Left colon (tissue), 2 donors: Measurements from ENCODE around the gene NAV1. TPM values are rescaled to one million over a fixed set of nuclear protein-coding genes. Genes with fewer than 3 reads are reported as not detected.
"Not testable (repeated sequence)": the region's sequence is repeated elsewhere in the genome, so short reads cannot be mapped to it uniquely, and the experiment has no call there.

ENCODE experiments used
- ATAC-seq: fragments of 200-7000 bp; cut with Tn5 transposase; one replicate; pipeline ENCODE4 v1.9.1; 2020; ENCODE audit warnings: mild to moderate bottlenecking, moderate library complexity
- DNase-seq, 2 donors: peaks; one replicate each; pipeline ENCODE4 v3.0.0-alpha.2; 2020
- intact Hi-C, 2 donors: fragments of 100-400 bp; cut with DNase I in 1 of 2; cut with micrococcal nuclease in 1 of 2; formaldehyde crosslinking; loops; one replicate each; pipeline versions ENCODE4 v1.11.2 to v1.14.0; 2022; cut with DNase I, micrococcal nuclease
- total RNA-seq, 2 donors: library from RNA; stranded (reverse); fragmentation: NEBNext Ultra II Directional; extraction: Animal tissue kit (Norgen Biotek cat#: 25700); gene quantifications; one replicate each; pipeline ENCODE4 v1.2.1, GENCODE V29; 2021
- donor health status: DM: no; HTN: no; CAD: no.
- donor health status: DM: yes; HTN: yes; CAD: no.

The NAV1 gene
- total RNA-seq, 2 donors from 2014 or later: 13.6 to 25.1 TPM

DNA sequence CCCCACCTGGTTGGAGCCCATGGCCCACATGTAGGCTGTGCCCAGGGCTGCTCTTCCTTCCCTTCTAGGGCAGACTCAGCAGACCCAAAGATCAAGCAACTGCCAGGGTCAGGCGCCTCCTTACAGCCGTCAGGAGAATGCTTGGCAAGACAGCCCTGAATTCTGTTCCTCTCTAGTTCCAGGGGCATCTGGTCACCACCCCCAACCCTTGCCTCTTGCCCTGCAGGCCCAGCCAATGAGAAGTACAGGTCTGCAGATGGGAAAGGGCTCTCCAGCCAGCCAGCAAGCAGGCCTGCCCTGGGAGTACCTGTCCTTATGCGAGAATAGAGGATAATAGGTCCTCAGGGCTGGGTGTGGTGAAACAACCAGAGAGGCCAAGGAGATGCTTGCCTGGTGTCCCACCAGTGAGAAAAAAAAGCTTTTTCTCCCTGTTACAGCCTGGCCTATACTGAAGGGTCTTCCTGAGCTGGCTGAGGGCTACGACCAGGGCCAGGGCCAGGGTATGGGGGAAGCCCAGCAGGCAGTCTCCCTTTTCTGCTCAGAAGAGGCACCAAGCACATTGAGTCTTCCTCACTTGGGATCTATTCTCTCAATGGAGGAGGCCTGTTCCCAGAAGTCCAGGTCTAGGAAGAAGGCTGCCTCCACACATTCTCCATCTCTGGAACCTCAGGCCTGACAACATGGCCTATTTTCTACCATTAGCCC lies 31.4 kb downstream of the NAV1 start:
- ATAC-seq (no peak), DNase-seq (no peak)
- intact Hi-C loops: no loop called here

- DNase-seq: no peak
- intact Hi-C loops: no loop called here
- ATAC-seq: no peak
Observed at GRCh38 chr1:201570886-201571624, 32.1 kb downstream of the NAV1 start.

- DNase-seq: no peak
- intact Hi-C loops: no loop called here
Observed at GRCh38 chr1:201573030-201573429, 34.1 kb downstream of the NAV1 start.

GRCh38 chr1:201573923-201574322 lies 35.0 kb downstream of the NAV1 start:
- intact Hi-C loops: no loop called here
- no peak for DNase-seq
- ATAC-seq: no peak

More at GRCh38 chr1:201573030-201573429, 34.1 kb downstream of the NAV1 start:
- ATAC-seq: no peak

GRCh38 chr1:201575912-201576311 lies 37.0 kb downstream of the NAV1 start:
- DNase-seq (no peak), ATAC-seq (no peak)
- intact Hi-C loops: no loop called here

GRCh38 chr1:201576914-201577313 lies 38.0 kb downstream of the NAV1 start:
- DNase-seq (no peak), ATAC-seq (no peak)
- intact Hi-C loops: no loop called here

- no peak for ATAC-seq
- intact Hi-C loops: no loop called here
- DNase-seq: no peak
Observed at GRCh38 chr1:201578008-201578888, 39.3 kb downstream of the NAV1 start.

GRCh38 chr1:201581371-201581770 lies 42.4 kb downstream of the NAV1 start:
- DNase-seq, ATAC-seq, intact Hi-C loops: not testable (repeated sequence)

GRCh38 chr1:201582705-201583442 lies 43.9 kb downstream of the NAV1 start:
- intact Hi-C loops: no loop called here
- ATAC-seq: peak; percentile 32
- DNase-seq: no peak

- intact Hi-C loops: no loop called here
Observed at GRCh38 chr1:201583663-201584062, 44.7 kb downstream of the NAV1 start.

GRCh38 chr1:201584471-201585092 lies 45.7 kb downstream of the NAV1 start:
- intact Hi-C loops: no loop called here
- ATAC-seq (no peak), DNase-seq (peak; percentile 34 to 38)

More at GRCh38 chr1:201583663-201584062, 44.7 kb downstream of the NAV1 start:
- DNase-seq (no peak), ATAC-seq (no peak)

DNA sequence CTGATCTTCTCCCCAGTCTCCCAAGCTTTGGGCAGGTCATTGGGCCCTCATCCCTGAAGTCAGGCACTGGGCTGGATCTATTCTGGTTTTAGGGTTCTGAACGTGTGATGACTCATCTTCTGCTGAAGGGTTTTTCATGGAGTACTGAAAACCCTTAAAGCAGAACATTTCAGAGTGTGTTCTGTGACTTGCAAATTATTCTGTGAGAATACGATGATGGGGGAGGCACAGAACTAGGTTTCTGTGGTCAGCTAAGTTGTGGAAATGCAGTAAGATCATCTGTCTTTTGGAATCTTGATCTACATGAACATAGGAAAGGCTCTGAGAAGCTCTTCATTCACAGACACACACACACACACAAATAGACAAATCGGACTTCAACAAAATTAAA lies 46.2 kb downstream of the NAV1 start:
- DNase-seq (no peak), ATAC-seq (no peak)
- intact Hi-C loops: no loop called here

DNA sequence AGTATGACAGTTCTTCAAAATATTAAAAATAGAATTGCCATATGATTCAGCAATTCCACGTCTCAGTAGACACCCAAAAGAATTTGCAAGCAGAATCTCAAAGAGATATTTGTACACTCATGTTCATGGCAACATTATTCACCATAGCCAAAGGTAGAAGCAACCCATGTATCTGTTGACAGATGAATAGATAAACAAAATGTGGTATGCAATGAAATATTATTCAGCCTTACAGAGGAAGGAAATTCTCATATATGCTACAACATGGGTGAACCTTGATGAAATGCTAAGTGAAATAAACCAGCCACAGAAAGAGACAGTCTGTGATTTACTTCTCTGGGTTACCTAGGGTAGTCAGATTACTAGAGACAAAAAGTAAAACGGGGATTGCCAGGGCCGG lies 47.0 kb downstream of the NAV1 start:
- DNase-seq (no peak), ATAC-seq (no peak)
- intact Hi-C loops: no loop called here

- DNase-seq (no peak), ATAC-seq (no peak)
- intact Hi-C loops: no loop called here
Observed at GRCh38 chr1:201586806-201587205, 47.9 kb downstream of the NAV1 start.

DNA sequence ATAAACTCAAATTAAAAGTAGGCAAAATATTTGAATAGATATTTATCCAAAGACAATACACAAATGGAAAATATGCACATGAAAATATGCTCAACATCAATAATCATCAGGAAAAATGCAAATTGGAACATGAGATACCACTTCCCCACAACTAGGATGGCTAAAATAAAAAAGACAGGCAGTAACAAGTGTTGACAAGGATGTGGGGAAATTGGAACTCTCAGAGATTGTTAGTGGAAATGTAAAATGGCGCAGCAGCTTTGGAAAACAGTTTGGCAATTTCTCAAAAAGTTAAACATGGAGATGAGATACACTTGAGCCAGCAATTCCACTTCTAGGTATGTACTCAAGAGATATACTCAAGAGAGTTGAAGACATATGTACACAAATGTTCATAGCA lies 48.8 kb downstream of the NAV1 start:
- intact Hi-C loops: no loop called here
- no peak for DNase-seq

More for the DNA sequence above, 48.8 kb downstream of the NAV1 start:
- no peak for ATAC-seq
